Activated naive CD4-positive, alpha-beta T cell treated with anti-CD3 and anti-CD28 coated beads, Interleukin-2, amount 10 ng/mL, durations not matched to agents 7 days and 5 days (primary cell): Measurements from ENCODE around the gene NME3.
A peak's percentile ranks its signal among the peaks of the same experiment; 100 is the strongest.

Experiments used
- CTCF ChIA-PET: fragments of 350-600 bp; sonication (Branson Sonifier 250); formaldehyde crosslinking; loops from one replicate; lab custom pipeline; 2021; ENCODE audit warnings: antibody characterized with exemption; lab: Charles Lee
- DNase-seq: peaks from one replicate; pipeline ENCODE4 v3.0.0-alpha.2; 2020
- H3K27ac Mint-ChIP-seq: one replicate; pipeline ENCODE4 v1.8.0; 2021; ENCODE audit warnings: mild to moderate bottlenecking, moderate library complexity, mixed read lengths
- H3K27me3 Mint-ChIP-seq: one replicate; pipeline ENCODE4 v1.8.0; 2021; ENCODE audit warnings: mild to moderate bottlenecking, mixed read lengths
- H3K36me3 Mint-ChIP-seq: one replicate; pipeline ENCODE4 v1.8.0; 2021; ENCODE audit warnings: mixed read lengths
- H3K4me1 Mint-ChIP-seq: one replicate; pipeline ENCODE4 v1.8.0; 2021; ENCODE audit warnings: mixed read lengths
- H3K4me3 Mint-ChIP-seq: one replicate; pipeline ENCODE4 v1.8.0; 2021; ENCODE audit warnings: mild to moderate bottlenecking, moderate library complexity, mixed read lengths
- H3K9me3 Mint-ChIP-seq: one replicate; pipeline ENCODE4 v1.8.0; 2021; ENCODE audit warnings: mixed read lengths

Gene NME3

GRCh38 chr16:1771188-1771863 lies at the start of gene NME3:
NME3 (minus strand) TSS chr16:1771543; CDS start chr16:1771534, 9 bp downstream.
- CTCF ChIA-PET, result interaction anchor here (1.6 kb wide), 1 partner anchor 10 kb away, joined by 3 read pairs; no protein-coding TSS in a partner anchor

GRCh38 chr16:1820946-1821290 lies 49.6 kb upstream of the NME3 start:
- Mint-ChIP-seq H3K27ac (no peak overlapping the region), H3K36me3 (peaks cover 3% of the 10 kb centered on the region), H3K4me3 (no peak overlapping the region), H3K9me3 (no peaks in the 10 kb centered on the region), H3K4me1 (peaks cover 18% of the 10 kb centered on the region), H3K27me3 (no peaks in the 10 kb centered on the region)
- no peak for DNase-seq
- CTCF ChIA-PET, result no interaction called here

More at GRCh38 chr16:1771188-1771863, at the start of gene NME3:
- peak; percentile 85 for DNase-seq
- Mint-ChIP-seq H3K27me3 (no peaks in the 10 kb centered on the region), H3K36me3 (peaks cover 13% of the 10 kb centered on the region), H3K9me3 (no peaks in the 10 kb centered on the region), H3K4me1 (peaks cover 24% of the 10 kb centered on the region), H3K27ac (peak within 1 kb of the TSS; percentile 97), H3K4me3 (peak within 1 kb of the TSS; percentile 96)

- DNase-seq, result no peak
- H3K4me3 Mint-ChIP-seq, result no peak overlapping the region
- CTCF ChIA-PET, result no interaction called here
- no peak overlapping the region for H3K27ac Mint-ChIP-seq
- peaks cover 12% of the 10 kb centered on the region for H3K4me1 Mint-ChIP-seq
- no peaks in the 10 kb centered on the region for H3K27me3 Mint-ChIP-seq
- peaks cover 7% of the 10 kb centered on the region for H3K36me3 Mint-ChIP-seq
- no peaks in the 10 kb centered on the region for H3K9me3 Mint-ChIP-seq
Measured at GRCh38 chr16:1820096-1820945, 49.0 kb upstream of the NME3 start.

GRCh38 chr16:1819611-1820010 lies 48.3 kb upstream of the NME3 start:
- H3K4me1 Mint-ChIP-seq, result peaks cover 5% of the 10 kb centered on the region
- H3K4me3 Mint-ChIP-seq, result no peak overlapping the region
- no peaks in the 10 kb centered on the region for H3K27me3 Mint-ChIP-seq
- CTCF ChIA-PET, result no interaction called here
- peak overlapping the region; percentile 35 for H3K27ac Mint-ChIP-seq
- no peak for DNase-seq
- H3K36me3 Mint-ChIP-seq, result peaks cover 9% of the 10 kb centered on the region
- no peaks in the 10 kb centered on the region for H3K9me3 Mint-ChIP-seq

GRCh38 chr16:1818873-1819525 lies 47.7 kb upstream of the NME3 start:
- H3K27me3 Mint-ChIP-seq, result no peaks in the 10 kb centered on the region
- peaks cover 9% of the 10 kb centered on the region for H3K36me3 Mint-ChIP-seq
- H3K27ac Mint-ChIP-seq, result no peak overlapping the region
- no peak for DNase-seq
- H3K4me3 Mint-ChIP-seq, result no peak overlapping the region
- H3K4me1 Mint-ChIP-seq, result peaks cover 4% of the 10 kb centered on the region
- no peaks in the 10 kb centered on the region for H3K9me3 Mint-ChIP-seq
- CTCF ChIA-PET, result no interaction called here

GRCh38 chr16:1818204-1818872 lies 47.0 kb upstream of the NME3 start:
- no peak for DNase-seq
- no peaks in the 10 kb centered on the region for H3K27me3 Mint-ChIP-seq
- CTCF ChIA-PET, result no interaction called here
- no peaks in the 10 kb centered on the region for H3K4me1 Mint-ChIP-seq
- H3K27ac Mint-ChIP-seq, result no peak overlapping the region
- H3K4me3 Mint-ChIP-seq, result no peak overlapping the region
- peaks cover 10% of the 10 kb centered on the region for H3K36me3 Mint-ChIP-seq
- no peaks in the 10 kb centered on the region for H3K9me3 Mint-ChIP-seq

- Mint-ChIP-seq H3K36me3 (peaks cover 13% of the 10 kb centered on the region), H3K4me3 (no peak overlapping the region), H3K9me3 (no peaks in the 10 kb centered on the region), H3K27ac (no peak overlapping the region), H3K4me1 (peaks cover 2% of the 10 kb centered on the region), H3K27me3 (no peaks in the 10 kb centered on the region)
- no peak for DNase-seq
- CTCF ChIA-PET, result interaction anchor here (0.6 kb wide), 1 partner anchor 199 kb away, joined by 3 read pairs; no protein-coding TSS in a partner anchor
Measured at GRCh38 chr16:1817716-1818115, 46.4 kb upstream of the NME3 start.

- H3K4me3 Mint-ChIP-seq, result no peak overlapping the region
- H3K9me3 Mint-ChIP-seq, result no peaks in the 10 kb centered on the region
- H3K36me3 Mint-ChIP-seq, result peaks cover 11% of the 10 kb centered on the region
- CTCF ChIA-PET, result interaction anchor here (0.6 kb wide), 1 partner anchor 199 kb away, joined by 3 read pairs; no protein-coding TSS in a partner anchor
- no peaks in the 10 kb centered on the region for H3K27me3 Mint-ChIP-seq
- peaks cover 5% of the 10 kb centered on the region for H3K4me1 Mint-ChIP-seq
- H3K27ac Mint-ChIP-seq, result no peak overlapping the region
- no peak for DNase-seq
Measured at GRCh38 chr16:1817276-1817589, 45.9 kb upstream of the NME3 start.

GRCh38 chr16:1816396-1817275 lies 45.3 kb upstream of the NME3 start:
- CTCF ChIA-PET, result no interaction called here
- Mint-ChIP-seq H3K27me3 (no peaks in the 10 kb centered on the region), H3K36me3 (peaks cover 11% of the 10 kb centered on the region), H3K9me3 (no peaks in the 10 kb centered on the region), H3K4me3 (no peak overlapping the region), H3K27ac (no peak overlapping the region), H3K4me1 (peaks cover 5% of the 10 kb centered on the region)
- DNase-seq, result no peak

- Mint-ChIP-seq H3K4me1 (peaks cover 5% of the 10 kb centered on the region), H3K27ac (no peak overlapping the region), H3K9me3 (no peaks in the 10 kb centered on the region), H3K27me3 (no peaks in the 10 kb centered on the region), H3K4me3 (no peak overlapping the region), H3K36me3 (peaks cover 11% of the 10 kb centered on the region)
- CTCF ChIA-PET, result interaction anchor here (0.6 kb wide), 1 partner anchor 66 kb away, joined by 5 read pairs; no protein-coding TSS in a partner anchor
- DNase-seq, result no peak
Measured at GRCh38 chr16:1815461-1815860, 44.1 kb upstream of the NME3 start.

GRCh38 chr16:1812732-1813163 lies 41.4 kb upstream of the NME3 start:
- CTCF ChIA-PET, result interaction anchor here (1.0 to 1.7 kb wide), 4 partner anchors 11 to 111 kb away, joined by 3 to 6 read pairs (median 3); no protein-coding TSS in a partner anchor
- peaks cover 5% of the 10 kb centered on the region for H3K4me1 Mint-ChIP-seq
- DNase-seq, result peak; percentile 73
- H3K27me3 Mint-ChIP-seq, result no peaks in the 10 kb centered on the region
- H3K27ac Mint-ChIP-seq, result no peak overlapping the region
- H3K4me3 Mint-ChIP-seq, result no peak overlapping the region
- H3K9me3 Mint-ChIP-seq, result no peaks in the 10 kb centered on the region
- peaks cover 13% of the 10 kb centered on the region for H3K36me3 Mint-ChIP-seq

- peaks cover 5% of the 10 kb centered on the region for H3K4me1 Mint-ChIP-seq
- peaks cover 20% of the 10 kb centered on the region for H3K36me3 Mint-ChIP-seq
- H3K4me3 Mint-ChIP-seq, result no peak overlapping the region
- CTCF ChIA-PET, result no interaction called here
- DNase-seq, result no peak
- H3K9me3 Mint-ChIP-seq, result no peaks in the 10 kb centered on the region
- H3K27me3 Mint-ChIP-seq, result no peaks in the 10 kb centered on the region
- no peak overlapping the region for H3K27ac Mint-ChIP-seq
Measured at GRCh38 chr16:1810536-1810935, 39.2 kb upstream of the NME3 start.

- Mint-ChIP-seq H3K4me3 (no peak overlapping the region), H3K9me3 (no peaks in the 10 kb centered on the region), H3K36me3 (peaks cover 17% of the 10 kb centered on the region), H3K27me3 (no peaks in the 10 kb centered on the region), H3K27ac (no peak overlapping the region), H3K4me1 (peaks cover 5% of the 10 kb centered on the region)
- CTCF ChIA-PET, result no interaction called here
- DNase-seq, result no peak
Measured at GRCh38 chr16:1810106-1810505, 38.8 kb upstream of the NME3 start.
